ENCODE results near the gene A3GALT2. TPM values are rescaled to one million over a fixed set of nuclear protein-coding genes. Genes with fewer than 3 reads are reported as not detected.

A3GALT2 gene
- total and polyA plus RNA-seq, 2 experiments from 2014 or later, result not detected

- in situ Hi-C loops (cut with MboI), result no loop called here
- peaks cover 83% of the 10 kb centered on the region for H3K79me2 ChIP-seq (ENCODE audit: insufficient read depth)
These were observed 60.5 kb downstream of the A3GALT2 start for GRCh38 chr1:33260439-33260838.

GRCh38 chr1:33259879-33260278 is 61.0 kb downstream of the A3GALT2 start:
- no peak overlapping the region for H3K4me2 ChIP-seq (ENCODE audit: unreplicated experiment)
- DNase-seq, result no peak
- H3K36me3 ChIP-seq (ENCODE audit: low read depth), result no peaks in the 10 kb centered on the region
- H3K4me3 ChIP-seq, result no peak overlapping the region
- H3K79me2 ChIP-seq (ENCODE audit: insufficient read depth), result peaks cover 78% of the 10 kb centered on the region
- peaks cover 6% of the 10 kb centered on the region; the same call in 1 of the 2 replicates for H3F3A ChIP-seq (ENCODE audit: insufficient read depth)
- peaks cover 8% of the 10 kb centered on the region for H3K4me1 ChIP-seq (ENCODE audit: insufficient read depth)
- in situ Hi-C loops (cut with MboI), result no loop called here
- no peaks in the 10 kb centered on the region for H3K9me3 ChIP-seq (ENCODE audit: low read depth)
- no peaks in the 10 kb centered on the region; the same call in 1 of the 2 replicates for H4K20me1 ChIP-seq (ENCODE audit: insufficient read depth)
- 83 to 85% methylated on average over 3 of the region's 3 CpGs for WGBS, 2 experiments (ENCODE audit: low coverage in 1 of 2, low lambda C conversion rate in 2 of 2, missing lambda C conversion rate in 2 of 2)
- no peaks in the 10 kb centered on the region for H3K9me2 ChIP-seq (ENCODE audit: insufficient read depth)
- H3K27ac ChIP-seq, result no peak overlapping the region
- H2AFZ ChIP-seq, result no peak overlapping the region
- no peak overlapping the region for H3K9ac ChIP-seq
- no peaks in the 10 kb centered on the region for H3K27me3 ChIP-seq (replicated peaks; ENCODE audit: insufficient read depth)
- no peak for TF ChIP-seq EZH2 (IDR thresholded peaks at IDR 0.05; ENCODE audit: insufficient read depth, poor library complexity, severe bottlenecking)

More at GRCh38 chr1:33260439-33260838, 60.5 kb downstream of the A3GALT2 start:
- Histone ChIP-seq H3K36me3 (ENCODE audit: low read depth) (no peaks in the 10 kb centered on the region), H3K9me3 (ENCODE audit: low read depth) (no peaks in the 10 kb centered on the region), H4K20me1 (ENCODE audit: insufficient read depth) (no peaks in the 10 kb centered on the region; the same call in 1 of the 2 replicates), H3K4me2 (ENCODE audit: unreplicated experiment) (no peak overlapping the region), H3K9ac (no peak overlapping the region), H3K4me1 (ENCODE audit: insufficient read depth) (peaks cover 8% of the 10 kb centered on the region), H3K4me3 (no peak overlapping the region), H3K27ac (no peak overlapping the region), H3K27me3 (replicated peaks; ENCODE audit: insufficient read depth) (no peaks in the 10 kb centered on the region), H3F3A (ENCODE audit: insufficient read depth) (peaks cover 5% of the 10 kb centered on the region; the same call in 1 of the 2 replicates), H2AFZ (no peak overlapping the region), H3K9me2 (ENCODE audit: insufficient read depth) (no peaks in the 10 kb centered on the region)
- WGBS, 2 experiments (ENCODE audit: low coverage in 1 of 2, low lambda C conversion rate in 2 of 2, missing lambda C conversion rate in 2 of 2), result 97 to 98% methylated on average over 5 of the region's 5 CpGs
- TF ChIP-seq EZH2 (IDR thresholded peaks at IDR 0.05; ENCODE audit: insufficient read depth, poor library complexity, severe bottlenecking), result no peak
- no peak for TF ChIP-seq EZH2phosphoT487 (IDR thresholded peaks at IDR 0.05; ENCODE audit: insufficient read depth, low read depth)
- DNase-seq, result no peak

- in situ Hi-C loops (cut with MboI), result no loop called here
- Histone ChIP-seq H3K79me2 (ENCODE audit: insufficient read depth) (peaks cover 67% of the 10 kb centered on the region), H2AFZ (no peak overlapping the region), H3K27me3 (replicated peaks; ENCODE audit: insufficient read depth) (no peaks in the 10 kb centered on the region), H3K9me3 (ENCODE audit: low read depth) (no peaks in the 10 kb centered on the region), H3K9ac (no peak overlapping the region; the same call in 1 of the 2 replicates), H3F3A (ENCODE audit: insufficient read depth) (peaks cover 10% of the 10 kb centered on the region; the same call in 1 of the 2 replicates), H3K9me2 (ENCODE audit: insufficient read depth) (no peaks in the 10 kb centered on the region), H3K36me3 (ENCODE audit: low read depth) (no peaks in the 10 kb centered on the region), H3K4me3 (no peak overlapping the region; the same call in 1 of the 2 replicates), H3K4me2 (ENCODE audit: unreplicated experiment) (no peak overlapping the region), H3K4me1 (ENCODE audit: insufficient read depth) (peaks cover 8% of the 10 kb centered on the region), H4K20me1 (ENCODE audit: insufficient read depth) (no peaks in the 10 kb centered on the region; the same call in 1 of the 2 replicates), H3K27ac (no peak overlapping the region)
- TF ChIP-seq EZH2 (IDR thresholded peaks at IDR 0.05; ENCODE audit: insufficient read depth, poor library complexity, severe bottlenecking), result no peak
- no peak for TF ChIP-seq EZH2phosphoT487 (IDR thresholded peaks at IDR 0.05; ENCODE audit: insufficient read depth, low read depth)
- WGBS, 2 experiments (ENCODE audit: low coverage in 1 of 2, low lambda C conversion rate in 2 of 2, missing lambda C conversion rate in 2 of 2), result 96 to 97% methylated on average over 2 of the region's 2 CpGs
- no peak for DNase-seq
These were observed 62.1 kb downstream of the A3GALT2 start for GRCh38 chr1:33258788-33259274.

GRCh38 chr1:33257772-33258712 is 62.9 kb downstream of the A3GALT2 start:
- peak overlapping the region; percentile 88 for H2AFZ ChIP-seq
- H3K4me2 ChIP-seq (ENCODE audit: unreplicated experiment), result peak overlapping the region; percentile 81
- H3K9ac ChIP-seq, result peak overlapping the region; percentile 98
- WGBS, 2 experiments (ENCODE audit: low coverage in 1 of 2, low lambda C conversion rate in 2 of 2, missing lambda C conversion rate in 2 of 2), result 28 to 33% methylated on average over 18 to 19 of the region's 19 CpGs
- H3K27me3 ChIP-seq (replicated peaks; ENCODE audit: insufficient read depth), result no peaks in the 10 kb centered on the region
- peaks cover 8% of the 10 kb centered on the region for H3K4me1 ChIP-seq (ENCODE audit: insufficient read depth)
- H3K79me2 ChIP-seq (ENCODE audit: insufficient read depth), result peaks cover 59% of the 10 kb centered on the region
- H3K9me2 ChIP-seq (ENCODE audit: insufficient read depth), result no peaks in the 10 kb centered on the region
- in situ Hi-C loops (cut with MboI), result no loop called here
- no peaks in the 10 kb centered on the region for H4K20me1 ChIP-seq (ENCODE audit: insufficient read depth)
- TF ChIP-seq EZH2 (IDR thresholded peaks at IDR 0.05; ENCODE audit: insufficient read depth, poor library complexity, severe bottlenecking) (no peak), EZH2phosphoT487 (IDR thresholded peaks at IDR 0.05; ENCODE audit: insufficient read depth, low read depth) (no peak)
- peak overlapping the region; percentile 90 for H3K27ac ChIP-seq
- H3K4me3 ChIP-seq, result peak overlapping the region; percentile 84
- H3K36me3 ChIP-seq (ENCODE audit: low read depth), result no peaks in the 10 kb centered on the region
- peaks cover 10% of the 10 kb centered on the region; the same call in 1 of the 2 replicates for H3F3A ChIP-seq (ENCODE audit: insufficient read depth)
- no peaks in the 10 kb centered on the region for H3K9me3 ChIP-seq (ENCODE audit: low read depth)
- DNase-seq, result peak; percentile 37
